HCT116 (cell line): ENCODE data around the gene PRKX.
"Not testable (repeated sequence)": the region's sequence is repeated elsewhere in the genome, so short reads cannot be mapped to it uniquely, and the experiment has no call there.

ENCODE experiments used
- CBX3 ChIP-seq: IDR thresholded peaks from 2 replicates; pipeline ENCODE4 v1.6.1; 2012; ENCODE audit warnings: low read depth
- EGR1 ChIP-seq: IDR thresholded peaks from 2 replicates; pipeline ENCODE4 v1.6.1; 2012; ENCODE audit warnings: low read depth
- EZH2phosphoT487 ChIP-seq: fragments of 200-600 bp; IDR thresholded peaks from 2 replicates; pipeline ENCODE4 v1.6.1; 2018; ENCODE audit warnings: antibody characterized with exemption, borderline replicate concordance
- POLR2A ChIP-seq: IDR thresholded peaks from 2 replicates; pipeline ENCODE4 v1.7.0; 2011; ENCODE audit warnings: borderline replicate concordance; ENCODE audit not compliant: insufficient read depth, insufficient read length; ENCODE audit errors: extremely low read depth
- POLR2AphosphoS5 ChIP-seq: IDR thresholded peaks from 2 replicates; pipeline ENCODE4 v1.6.1; 2011; ENCODE audit warnings: mild to moderate bottlenecking, low read depth, low read length, moderate library complexity
- TCF7L2 ChIP-seq: IDR thresholded peaks from 2 replicates; pipeline ENCODE4 v1.7.0; 2011; ENCODE audit warnings: borderline replicate concordance, inconsistent platforms; ENCODE audit not compliant: insufficient read depth, insufficient read length; ENCODE audit errors: extremely low read depth
- YY1 ChIP-seq: IDR thresholded peaks from 2 replicates; pipeline ENCODE4 v1.6.1; 2011; ENCODE audit warnings: low read length, low read depth, moderate library complexity, mild to moderate bottlenecking; ENCODE audit not compliant: insufficient replicate concordance; ENCODE audit errors: extremely low read depth
- ZFX ChIP-seq: fragments of 450-650 bp; IDR thresholded peaks from 2 replicates; pipeline ENCODE4 v1.6.1; 2017
- TF ChIP-seq, protein P1 (sequence below), 3 experiments: fragments of 200-600 bp in 1 of 3; sonication (generic) in 1 of 3; IDR thresholded peaks in 2 of 3; conservative IDR thresholded peaks in 1 of 3; 2 replicates each; pipeline ENCODE4 v1.5.1; 2012 to 2017; ENCODE audit warnings: low read depth in 2 of 3, low read length in 2 of 3, antibody characterized with exemption in 1 of 3, borderline replicate concordance in 1 of 3, control low read depth in 1 of 3, mild to moderate bottlenecking in 1 of 3, mixed read lengths in 1 of 3, mixed run types in 1 of 3, moderate library complexity in 1 of 3; ENCODE audit not compliant: insufficient read depth in 1 of 3
- TF ChIP-seq, protein P2 (sequence below): IDR thresholded peaks from 2 replicates; pipeline ENCODE4 v1.6.1; 2012; ENCODE audit warnings: low read depth
- TF ChIP-seq, protein P3 (sequence below): IDR thresholded peaks from 2 replicates; pipeline ENCODE4 v1.6.1; 2012

DNA sequence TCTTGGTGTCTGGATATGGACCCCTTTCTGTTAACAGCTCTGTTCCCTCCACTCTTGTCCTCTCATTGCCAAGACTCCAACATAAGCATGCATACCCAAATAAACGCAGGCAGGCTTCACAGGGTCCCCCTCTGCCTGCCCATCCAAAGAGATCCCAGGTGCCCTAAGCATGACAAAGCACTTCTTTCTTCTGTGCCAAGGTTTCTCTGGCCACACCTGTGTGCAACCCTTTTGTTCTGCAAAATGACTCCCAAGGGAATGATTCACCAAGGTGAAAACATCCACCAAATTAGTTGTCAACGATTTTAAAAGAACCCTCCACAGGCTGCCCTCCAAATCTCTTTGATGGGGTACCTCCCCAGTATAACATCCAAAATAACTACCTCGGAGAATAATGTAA lies 11.4 kb downstream of the PRKX start:
- not testable (repeated sequence) for TF ChIP-seq POLR2AphosphoS5, YY1, EGR1, EZH2phosphoT487, ZFX, POLR2A, CBX3, TCF7L2
- TF ChIP-seq, protein P1, sequence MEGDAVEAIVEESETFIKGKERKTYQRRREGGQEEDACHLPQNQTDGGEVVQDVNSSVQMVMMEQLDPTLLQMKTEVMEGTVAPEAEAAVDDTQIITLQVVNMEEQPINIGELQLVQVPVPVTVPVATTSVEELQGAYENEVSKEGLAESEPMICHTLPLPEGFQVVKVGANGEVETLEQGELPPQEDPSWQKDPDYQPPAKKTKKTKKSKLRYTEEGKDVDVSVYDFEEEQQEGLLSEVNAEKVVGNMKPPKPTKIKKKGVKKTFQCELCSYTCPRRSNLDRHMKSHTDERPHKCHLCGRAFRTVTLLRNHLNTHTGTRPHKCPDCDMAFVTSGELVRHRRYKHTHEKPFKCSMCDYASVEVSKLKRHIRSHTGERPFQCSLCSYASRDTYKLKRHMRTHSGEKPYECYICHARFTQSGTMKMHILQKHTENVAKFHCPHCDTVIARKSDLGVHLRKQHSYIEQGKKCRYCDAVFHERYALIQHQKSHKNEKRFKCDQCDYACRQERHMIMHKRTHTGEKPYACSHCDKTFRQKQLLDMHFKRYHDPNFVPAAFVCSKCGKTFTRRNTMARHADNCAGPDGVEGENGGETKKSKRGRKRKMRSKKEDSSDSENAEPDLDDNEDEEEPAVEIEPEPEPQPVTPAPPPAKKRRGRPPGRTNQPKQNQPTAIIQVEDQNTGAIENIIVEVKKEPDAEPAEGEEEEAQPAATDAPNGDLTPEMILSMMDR (IDR thresholded peaks at IDR 0.05 in 2 of 3, conservative IDR thresholded peaks at IDR 0.05 in 1 of 3; ENCODE audit: borderline replicate concordance in 1 of 3, insufficient read depth in 1 of 3, low read depth in 2 of 3, low read length in 2 of 3): not testable (repeated sequence)
- TF ChIP-seq, protein P2, sequence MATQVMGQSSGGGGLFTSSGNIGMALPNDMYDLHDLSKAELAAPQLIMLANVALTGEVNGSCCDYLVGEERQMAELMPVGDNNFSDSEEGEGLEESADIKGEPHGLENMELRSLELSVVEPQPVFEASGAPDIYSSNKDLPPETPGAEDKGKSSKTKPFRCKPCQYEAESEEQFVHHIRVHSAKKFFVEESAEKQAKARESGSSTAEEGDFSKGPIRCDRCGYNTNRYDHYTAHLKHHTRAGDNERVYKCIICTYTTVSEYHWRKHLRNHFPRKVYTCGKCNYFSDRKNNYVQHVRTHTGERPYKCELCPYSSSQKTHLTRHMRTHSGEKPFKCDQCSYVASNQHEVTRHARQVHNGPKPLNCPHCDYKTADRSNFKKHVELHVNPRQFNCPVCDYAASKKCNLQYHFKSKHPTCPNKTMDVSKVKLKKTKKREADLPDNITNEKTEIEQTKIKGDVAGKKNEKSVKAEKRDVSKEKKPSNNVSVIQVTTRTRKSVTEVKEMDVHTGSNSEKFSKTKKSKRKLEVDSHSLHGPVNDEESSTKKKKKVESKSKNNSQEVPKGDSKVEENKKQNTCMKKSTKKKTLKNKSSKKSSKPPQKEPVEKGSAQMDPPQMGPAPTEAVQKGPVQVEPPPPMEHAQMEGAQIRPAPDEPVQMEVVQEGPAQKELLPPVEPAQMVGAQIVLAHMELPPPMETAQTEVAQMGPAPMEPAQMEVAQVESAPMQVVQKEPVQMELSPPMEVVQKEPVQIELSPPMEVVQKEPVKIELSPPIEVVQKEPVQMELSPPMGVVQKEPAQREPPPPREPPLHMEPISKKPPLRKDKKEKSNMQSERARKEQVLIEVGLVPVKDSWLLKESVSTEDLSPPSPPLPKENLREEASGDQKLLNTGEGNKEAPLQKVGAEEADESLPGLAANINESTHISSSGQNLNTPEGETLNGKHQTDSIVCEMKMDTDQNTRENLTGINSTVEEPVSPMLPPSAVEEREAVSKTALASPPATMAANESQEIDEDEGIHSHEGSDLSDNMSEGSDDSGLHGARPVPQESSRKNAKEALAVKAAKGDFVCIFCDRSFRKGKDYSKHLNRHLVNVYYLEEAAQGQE: not testable (repeated sequence)
- TF ChIP-seq, protein P3, sequence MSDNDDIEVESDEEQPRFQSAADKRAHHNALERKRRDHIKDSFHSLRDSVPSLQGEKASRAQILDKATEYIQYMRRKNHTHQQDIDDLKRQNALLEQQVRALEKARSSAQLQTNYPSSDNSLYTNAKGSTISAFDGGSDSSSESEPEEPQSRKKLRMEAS: not testable (repeated sequence)
